Lower leg skin (tissue), 4 donors: Measurements from ENCODE around the gene MYPOP. TPM values are rescaled to one million over a fixed set of nuclear protein-coding genes. Genes with fewer than 3 reads are reported as not detected.

ENCODE experiments used
- DNase-seq, 2 donors: peaks; one replicate each; pipeline ENCODE4 v3.0.0-alpha.2; 2019; ENCODE audit warnings: low spot score in 2 of 2
- H3K4me3 ChIP-seq: fragments of 200-600 bp; sonication (generic); 2 replicates; pipeline ENCODE4 v1.5.1; 2017; ENCODE audit warnings: mild to moderate bottlenecking, low read depth; ENCODE audit not compliant: poor library complexity, severe bottlenecking
- POLR2A ChIP-seq, 2 donors: fragments of 450-650 bp; IDR thresholded peaks; one replicate each; pipeline ENCODE4 v1.6.1; 2016 to 2017; ENCODE audit warnings: antibody characterized with exemption in 2 of 2, mild to moderate bottlenecking in 1 of 2, moderate library complexity in 1 of 2
- WGBS, 2 donors: methylation state at CpG; one replicate each; pipeline ENCODE4 v1.1.5; 2018; 5-methylcytosine and 5-hydroxymethylcytosine counted together
- intact Hi-C: fragments of 100-400 bp; cut with DNase I; formaldehyde crosslinking; loops from one replicate; pipeline ENCODE4 v1.15.0; 2023; ENCODE audit warnings: low total_unique reads
- total RNA-seq, 4 donors: library from RNA; depleted of rRNA; stranded (reverse); fragments of >200 nt; gene quantifications; one replicate each; pipeline ENCODE4 v1.1.0, GENCODE V29; 2016
- TF ChIP-seq, protein P1 (sequence below), 3 donors: fragments of 450-650 bp; IDR thresholded peaks; one replicate each; pipeline ENCODE4 v1.5.1; 2016; ENCODE audit warnings: antibody characterized with exemption in 3 of 3, mild to moderate bottlenecking in 3 of 3, moderate library complexity in 2 of 3

The MYPOP gene
- total RNA-seq, 4 donors from 2014 or later = 2.0 to 8.0 (median 7.2) TPM

DNA sequence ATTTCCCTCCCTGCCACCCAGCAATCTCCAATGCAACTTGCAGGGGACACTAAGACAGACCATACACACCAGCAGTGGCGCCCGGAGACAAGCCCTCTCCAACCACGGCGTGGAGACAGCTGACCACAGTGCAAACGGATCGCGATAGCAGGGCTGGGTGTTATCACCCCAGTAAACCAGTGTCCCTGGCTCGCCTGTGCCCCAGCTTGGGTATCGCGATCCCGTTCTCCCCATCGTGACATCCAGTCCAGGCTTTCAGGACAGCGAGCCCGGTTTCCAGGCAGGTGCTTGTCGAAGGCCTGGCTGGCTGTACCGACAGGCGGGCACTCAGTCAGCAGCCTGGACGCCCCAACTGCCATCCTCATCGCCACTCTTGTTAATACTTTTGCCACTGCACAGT is 32.9 kb upstream of the MYPOP start:
- no peak for DNase-seq
- 75 to 77% methylated on average over 19 of the region's 19 CpGs for WGBS, 2 donors
- H3K4me3 ChIP-seq = no peak overlapping the region
- no peak for TF ChIP-seq POLR2A (IDR thresholded peaks at IDR 0.05)
- TF ChIP-seq, protein P1, sequence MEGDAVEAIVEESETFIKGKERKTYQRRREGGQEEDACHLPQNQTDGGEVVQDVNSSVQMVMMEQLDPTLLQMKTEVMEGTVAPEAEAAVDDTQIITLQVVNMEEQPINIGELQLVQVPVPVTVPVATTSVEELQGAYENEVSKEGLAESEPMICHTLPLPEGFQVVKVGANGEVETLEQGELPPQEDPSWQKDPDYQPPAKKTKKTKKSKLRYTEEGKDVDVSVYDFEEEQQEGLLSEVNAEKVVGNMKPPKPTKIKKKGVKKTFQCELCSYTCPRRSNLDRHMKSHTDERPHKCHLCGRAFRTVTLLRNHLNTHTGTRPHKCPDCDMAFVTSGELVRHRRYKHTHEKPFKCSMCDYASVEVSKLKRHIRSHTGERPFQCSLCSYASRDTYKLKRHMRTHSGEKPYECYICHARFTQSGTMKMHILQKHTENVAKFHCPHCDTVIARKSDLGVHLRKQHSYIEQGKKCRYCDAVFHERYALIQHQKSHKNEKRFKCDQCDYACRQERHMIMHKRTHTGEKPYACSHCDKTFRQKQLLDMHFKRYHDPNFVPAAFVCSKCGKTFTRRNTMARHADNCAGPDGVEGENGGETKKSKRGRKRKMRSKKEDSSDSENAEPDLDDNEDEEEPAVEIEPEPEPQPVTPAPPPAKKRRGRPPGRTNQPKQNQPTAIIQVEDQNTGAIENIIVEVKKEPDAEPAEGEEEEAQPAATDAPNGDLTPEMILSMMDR (IDR thresholded peaks at IDR 0.05) = no peak
- intact Hi-C loops = no loop called here

DNA sequence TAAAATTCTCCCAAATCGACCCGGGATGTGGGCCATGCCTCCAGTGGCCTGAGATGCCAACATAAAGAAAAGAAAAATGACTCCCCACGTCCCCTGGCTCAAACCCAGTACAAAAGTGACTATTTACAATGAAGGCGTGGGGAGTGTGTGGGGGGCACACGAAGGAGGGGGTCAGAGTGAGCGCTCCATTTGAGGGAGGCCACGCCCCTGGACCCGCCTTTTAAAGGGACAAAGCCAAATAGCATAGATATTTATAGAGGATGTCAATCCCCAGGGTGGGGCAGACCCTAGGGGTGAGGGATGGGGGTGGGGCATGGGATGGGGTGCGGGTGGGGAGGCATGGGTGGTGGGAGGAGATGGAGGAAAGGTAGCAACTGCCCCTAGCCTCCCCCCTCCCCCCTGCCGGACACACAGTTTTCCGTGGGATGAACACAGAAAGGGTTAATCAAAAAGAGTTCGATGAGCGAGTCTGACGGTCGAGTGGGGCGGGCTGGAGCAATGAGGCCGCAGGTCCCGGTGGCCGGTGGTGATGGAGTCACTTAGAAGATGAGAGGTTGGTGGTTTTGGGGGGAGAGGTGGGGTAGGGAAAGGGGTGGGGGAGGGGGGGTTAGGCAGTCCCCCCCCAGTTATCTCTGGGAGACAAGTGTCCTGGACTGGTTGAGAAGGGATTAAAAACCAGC is 32.3 kb upstream of the MYPOP start:
- DNase-seq = no peak
- no peak overlapping the region for H3K4me3 ChIP-seq
- WGBS, 2 donors = 31 to 36% methylated on average over 19 of the region's 19 CpGs
- intact Hi-C loops = no loop called here
- TF ChIP-seq, protein P1 (IDR thresholded peaks at IDR 0.05) = no peak
- TF ChIP-seq POLR2A (IDR thresholded peaks at IDR 0.05) = no peak

DNA sequence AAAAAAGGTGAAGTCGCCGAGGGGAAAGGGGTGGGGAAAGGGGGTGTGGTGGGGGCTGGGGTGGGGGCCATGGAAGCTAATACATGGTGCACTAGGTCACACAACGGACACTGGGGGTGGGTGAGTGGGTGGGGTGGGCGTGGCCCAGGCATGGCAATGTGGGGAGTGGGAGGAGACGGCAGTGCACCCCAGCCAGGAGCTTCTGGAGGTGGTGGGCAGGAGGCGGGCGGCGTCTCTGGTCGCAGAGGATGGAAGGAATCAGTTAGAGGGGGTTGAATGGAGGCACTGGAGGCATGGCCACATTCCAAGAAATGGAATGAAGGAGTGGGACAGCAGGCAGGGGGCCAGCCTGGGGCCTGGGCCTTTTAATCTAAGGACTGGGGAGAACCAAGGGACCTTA is 31.3 kb upstream of the MYPOP start:
- no peak overlapping the region for H3K4me3 ChIP-seq
- no peak for TF ChIP-seq POLR2A (IDR thresholded peaks at IDR 0.05)
- TF ChIP-seq, protein P1 (IDR thresholded peaks at IDR 0.05) = no peak
- intact Hi-C loops = no loop called here
- no peak for DNase-seq
- WGBS, 2 donors = 61 to 63% methylated on average over 9 of the region's 9 CpGs

DNA sequence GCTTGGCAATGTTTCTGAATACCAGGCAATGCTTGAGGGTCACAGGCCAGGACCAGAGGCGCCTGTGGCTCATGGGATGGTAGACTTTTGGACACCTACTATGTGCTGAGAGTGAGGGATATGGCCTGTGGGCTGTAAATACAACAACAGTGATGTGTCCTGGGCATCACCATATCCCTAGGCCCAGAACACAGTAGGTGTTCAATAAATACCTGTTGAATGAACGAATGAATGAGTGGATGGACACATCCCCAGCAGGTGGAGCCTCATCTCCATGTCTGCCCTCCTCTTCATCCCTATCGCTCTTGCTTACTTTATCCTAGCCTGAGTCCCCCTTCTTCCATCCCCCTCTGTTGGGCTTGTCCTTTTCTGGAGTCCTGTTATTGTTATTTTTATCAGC is 28.6 kb upstream of the MYPOP start:
- 69 to 79% methylated on average over 3 of the region's 3 CpGs for whole genome bisulfite sequencing, 2 donors
- intact Hi-C loops = no loop called here
- H3K4me3 ChIP-seq = no peak overlapping the region
- DNase-seq = no peak
- no peak for TF ChIP-seq POLR2A (IDR thresholded peaks at IDR 0.05)
- TF ChIP-seq, protein P1 (IDR thresholded peaks at IDR 0.05) = no peak

DNA sequence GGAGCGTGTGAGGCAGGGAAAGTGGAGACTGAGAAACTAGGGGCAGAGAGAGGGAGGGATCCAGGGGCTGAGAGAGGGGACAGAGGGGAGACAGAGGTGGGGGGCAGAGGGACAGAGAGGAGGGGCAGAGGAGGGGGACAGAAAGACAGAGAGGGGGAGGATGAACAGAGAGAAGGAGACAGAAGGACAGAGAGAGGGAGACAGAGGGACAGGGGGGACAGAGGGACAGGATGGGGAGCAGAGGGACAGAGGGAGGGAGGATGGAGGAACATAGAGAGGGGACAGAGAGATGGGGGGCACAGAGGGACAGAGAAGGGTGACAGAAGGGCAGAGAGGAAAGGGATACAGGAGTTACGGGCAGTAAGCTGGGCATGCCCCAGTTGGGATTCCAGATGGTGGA is 26.8 kb upstream of the MYPOP start:
- TF ChIP-seq, protein P1 (IDR thresholded peaks at IDR 0.05) = no peak
- no peak for TF ChIP-seq POLR2A (IDR thresholded peaks at IDR 0.05)
- no peak for DNase-seq
- 65 to 78% methylated on average over 2 of the region's 2 CpGs for WGBS, 2 donors
- intact Hi-C loops = no loop called here
- H3K4me3 ChIP-seq = no peak overlapping the region
